GDM1 (cell line): ENCODE results near the gene LMF2.
"Not testable (repeated sequence)": the region's sequence is repeated elsewhere in the genome, so short reads cannot be mapped to it uniquely, and the experiment has no call there.

Experiments used
- DNase-seq: peaks from one replicate; lab custom pipeline; 2025; lab: John Stamatoyannopoulos, UW

LMF2 gene

DNA sequence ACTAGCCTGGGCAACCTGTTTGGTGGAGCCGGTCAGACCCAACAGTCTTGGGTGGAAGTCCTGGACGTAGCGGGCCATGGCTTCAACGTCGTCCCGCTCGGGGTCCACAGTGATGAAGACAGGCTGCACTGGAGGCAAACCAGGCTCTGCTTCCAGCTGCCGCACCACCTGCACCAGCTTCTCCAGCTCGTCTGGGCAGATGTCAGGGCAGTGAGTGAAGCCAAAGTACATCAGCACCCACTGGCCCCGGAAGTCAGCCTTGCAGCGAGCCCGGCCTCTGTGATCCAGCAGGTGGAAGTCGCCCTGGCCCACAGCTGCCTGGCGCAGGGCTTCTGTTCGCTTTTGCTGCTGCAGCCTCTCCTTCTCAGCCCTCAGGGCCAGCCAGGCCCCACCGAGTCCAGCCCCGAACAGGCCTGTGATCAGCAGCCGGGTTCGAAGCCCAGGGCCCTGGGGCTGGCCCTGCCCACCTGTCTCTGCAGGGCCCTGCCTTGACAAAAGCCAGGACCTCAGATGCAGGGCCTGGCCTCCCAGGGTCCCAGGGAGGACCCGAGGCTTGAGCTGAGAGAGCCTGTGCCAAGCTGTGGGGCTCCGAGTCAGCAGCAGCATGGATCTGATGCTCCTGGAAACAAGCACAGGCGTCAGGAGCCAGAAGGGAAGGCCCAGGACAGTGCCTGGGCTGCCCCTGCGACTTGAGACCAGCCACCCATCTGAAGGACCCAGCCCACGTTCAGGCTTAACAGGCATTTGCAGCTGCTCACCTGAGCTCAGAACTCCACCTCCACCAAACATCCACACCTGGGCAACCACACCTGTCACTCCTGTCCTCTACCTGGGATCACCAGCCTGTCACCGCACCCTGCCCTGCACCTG, 16.5 kb upstream of the LMF2 start:
- DNase-seq, result no peak

DNA sequence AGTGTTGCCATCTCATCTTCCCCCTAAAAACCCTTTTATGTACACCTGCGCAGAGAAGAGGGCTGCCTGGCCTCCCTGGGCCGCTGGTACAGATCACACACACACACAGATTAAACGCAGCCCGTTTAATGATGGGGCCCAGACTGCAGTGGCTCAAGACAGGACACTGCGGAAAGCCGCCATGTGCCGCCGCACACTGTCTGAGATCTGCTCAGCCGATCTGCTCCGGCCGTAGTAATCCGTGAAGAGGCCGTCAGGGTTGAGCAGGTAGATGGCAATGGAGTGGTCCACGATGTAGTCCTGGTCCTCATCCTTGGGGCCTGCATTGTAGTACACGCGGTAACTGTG, 15.9 kb upstream of the LMF2 start:
- DNase-seq, result no peak

- no peak for DNase-seq
Observed at GRCh38 chr22:50522806-50523438, 15.4 kb upstream of the LMF2 start.

DNA sequence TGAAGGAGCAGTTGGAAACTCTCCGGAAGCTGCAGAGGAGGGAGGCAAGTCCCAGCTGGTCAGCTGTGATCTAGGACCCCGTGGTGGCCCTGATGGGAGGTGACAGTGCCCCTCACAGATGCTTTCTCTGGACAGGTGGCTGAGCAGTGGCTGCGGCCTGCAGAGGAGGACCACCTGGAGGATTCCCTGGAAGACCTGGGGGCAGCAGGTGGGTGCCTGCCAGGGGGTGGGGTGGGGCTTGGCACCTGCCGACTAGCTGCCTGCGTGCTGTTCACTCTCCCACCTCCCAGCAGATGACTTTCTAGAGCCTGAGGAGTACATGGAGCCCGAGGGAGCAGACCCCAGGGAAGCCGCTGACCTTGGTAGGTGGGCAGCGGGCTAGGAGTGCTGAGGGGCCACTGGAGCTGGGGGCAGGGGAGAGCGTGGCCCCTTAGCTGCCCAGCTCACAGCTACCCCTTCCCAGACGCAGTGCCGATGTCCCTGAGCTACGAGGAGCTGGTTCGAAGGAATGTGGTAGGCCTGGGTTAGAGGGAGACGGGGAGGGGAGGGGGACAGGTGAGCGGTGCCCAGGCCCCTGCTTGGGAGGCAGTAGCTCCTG, 14.8 kb upstream of the LMF2 start:
- DNase-seq, result no peak

GRCh38 chr22:50521710-50522109, 14.2 kb upstream of the LMF2 start:
- DNase-seq, result no peak

DNA sequence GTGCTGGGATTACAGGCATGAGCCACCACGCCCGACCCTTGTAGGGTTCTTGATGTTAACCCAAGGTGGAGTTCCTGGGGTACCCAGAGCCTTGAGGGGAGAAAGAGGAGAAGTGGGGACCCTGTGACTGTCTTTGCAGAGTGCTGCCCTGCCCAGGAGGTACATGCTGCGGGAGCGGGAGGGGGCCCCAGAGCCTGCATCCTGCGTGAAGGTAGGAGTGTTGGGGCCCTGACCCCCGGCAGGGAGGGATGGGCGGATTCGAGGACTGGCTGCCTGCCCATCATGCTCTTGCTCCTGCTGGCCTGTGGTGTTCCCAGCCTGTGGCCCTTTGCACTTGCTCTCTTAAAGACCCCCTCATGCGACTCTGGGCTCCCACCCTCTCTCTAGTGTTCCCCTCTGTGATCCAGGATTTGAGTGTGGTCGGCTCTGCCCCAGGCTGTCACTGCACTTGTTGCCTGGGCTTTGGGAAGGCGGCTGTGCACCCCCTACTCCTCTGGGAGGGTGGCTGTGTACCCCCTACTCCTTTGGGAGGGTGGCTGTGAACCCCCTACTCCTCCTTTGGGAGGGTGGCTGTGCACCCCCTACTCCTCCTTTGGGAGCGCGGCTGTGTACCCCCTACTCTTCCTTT, 13.4 kb upstream of the LMF2 start:
- DNase-seq, result no peak

GRCh38 chr22:50520184-50520583, 12.7 kb upstream of the LMF2 start:
- not testable (repeated sequence) for DNase-seq

DNA sequence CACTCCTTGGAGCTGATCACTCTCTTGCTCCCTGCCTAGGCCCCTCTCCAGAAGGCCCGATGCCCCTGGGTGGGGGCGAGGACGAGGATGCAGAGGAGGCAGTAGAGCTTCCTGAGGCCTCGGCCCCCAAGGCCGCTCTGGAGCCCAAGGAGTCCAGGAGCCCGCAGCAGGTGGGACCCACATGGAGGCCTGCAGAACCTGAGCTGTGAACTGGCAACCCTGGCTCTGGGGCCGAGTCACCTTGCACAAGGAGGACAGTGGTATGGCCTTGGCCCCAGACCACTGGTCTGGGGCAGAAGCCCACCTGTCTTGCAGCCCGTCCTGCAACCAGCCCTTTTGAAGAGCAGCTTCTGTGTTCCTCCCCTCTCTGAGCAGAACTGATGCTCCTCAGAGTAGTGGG, 11.6 kb upstream of the LMF2 start:
- DNase-seq, result no peak

- DNase-seq, result no peak
Observed at GRCh38 chr22:50518606-50519005, 11.1 kb upstream of the LMF2 start.

DNA sequence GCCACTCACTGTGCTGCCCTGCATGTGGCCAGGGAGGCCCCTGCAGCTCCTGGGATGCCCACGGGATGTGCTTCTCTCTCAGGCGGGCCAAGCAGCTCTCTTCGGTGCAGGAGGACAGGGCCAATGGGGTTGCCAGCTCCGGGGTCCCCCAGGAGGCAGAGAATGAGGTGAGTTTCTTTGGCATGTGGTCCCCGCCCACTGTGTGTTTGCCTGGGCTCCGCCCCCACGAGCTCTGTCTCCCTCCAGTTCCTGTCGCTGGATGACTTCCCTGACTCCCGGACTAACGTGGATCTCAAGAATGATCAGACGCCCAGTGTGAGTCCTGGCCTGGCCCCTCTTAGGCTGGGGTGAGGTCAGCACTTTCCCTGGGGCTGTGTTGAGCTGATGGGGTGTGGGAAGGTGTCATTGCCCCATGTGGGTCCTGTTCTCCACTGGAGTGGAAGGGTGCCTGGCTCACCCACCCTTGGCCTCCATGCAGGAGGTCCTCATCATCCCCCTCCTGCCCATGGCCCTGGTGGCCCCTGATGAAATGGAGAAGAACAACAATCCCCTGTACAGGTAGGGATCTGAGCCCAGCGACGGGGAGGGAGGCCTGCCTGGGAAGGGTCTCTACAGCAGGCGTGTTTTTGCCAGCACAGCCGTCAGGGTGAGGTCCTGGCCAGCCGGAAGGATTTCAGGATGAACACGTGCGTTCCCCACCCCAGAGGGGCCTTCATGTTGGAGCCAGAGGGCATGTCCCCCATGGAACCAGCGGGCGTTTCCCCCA, 10.2 kb upstream of the LMF2 start:
- no peak for DNase-seq

DNA sequence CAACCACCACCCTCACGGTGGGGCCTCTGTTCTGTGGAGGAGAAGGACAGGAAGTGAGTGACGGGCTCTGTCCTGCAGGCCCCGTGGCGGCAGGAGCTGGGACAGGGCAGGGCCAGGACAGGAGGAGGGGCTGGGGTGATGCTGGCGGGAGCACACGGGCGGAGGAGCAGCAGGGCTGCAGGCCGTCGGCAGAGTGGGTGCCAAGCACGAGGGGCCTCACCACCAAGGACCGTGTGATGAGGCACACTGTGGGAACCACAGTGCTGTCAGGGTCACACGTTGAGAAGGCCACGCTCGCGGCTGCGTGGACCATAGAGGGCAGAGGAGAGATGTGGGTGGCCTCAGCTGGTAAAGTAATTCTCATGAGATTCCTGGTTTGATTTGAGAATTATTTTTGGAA, 9.4 kb upstream of the LMF2 start:
- DNase-seq, result no peak

- DNase-seq, result no peak
Observed at GRCh38 chr22:50516068-50516467, 8.6 kb upstream of the LMF2 start.

DNA sequence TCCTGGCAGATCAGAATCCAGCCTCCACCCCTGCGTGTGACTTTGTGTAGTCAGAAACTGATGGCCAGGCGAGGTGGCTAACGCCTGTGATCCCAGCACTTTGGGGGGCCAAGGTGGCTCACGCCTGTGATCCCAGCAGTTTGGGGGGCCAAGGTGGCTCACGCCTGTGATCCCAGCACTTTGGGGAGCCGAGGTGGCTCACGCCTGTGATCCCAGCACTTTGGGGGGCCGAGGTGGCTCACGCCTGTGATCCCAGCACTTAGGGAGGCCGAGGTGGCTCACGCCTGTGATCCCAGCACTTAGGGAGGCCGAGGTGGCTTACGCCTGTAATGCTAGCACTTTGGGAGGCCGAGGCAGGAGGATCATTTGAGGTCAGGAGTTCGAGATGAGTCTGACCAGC, 5.7 kb upstream of the LMF2 start:
- DNase-seq, result no peak

DNA sequence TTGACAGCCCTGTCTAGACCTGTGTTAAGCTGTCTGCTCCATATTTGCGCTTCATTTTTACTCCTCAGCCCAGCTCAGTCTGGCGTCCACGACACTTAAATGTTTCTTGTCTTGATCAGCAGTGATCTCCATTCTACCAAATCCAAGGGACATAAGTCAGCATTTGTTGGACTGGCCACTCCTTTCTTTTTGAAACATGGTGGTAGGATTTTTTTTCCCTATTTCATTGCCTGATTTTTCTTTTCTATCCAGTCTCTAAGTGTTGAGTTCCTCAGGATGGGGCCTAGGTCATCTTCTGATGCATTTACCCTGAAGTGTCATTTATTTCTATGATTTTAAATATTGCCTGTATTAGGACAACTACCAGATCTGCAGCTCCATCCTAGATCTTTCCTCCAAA, 1.4 kb upstream of the LMF2 start:
- no peak for DNase-seq

DNA sequence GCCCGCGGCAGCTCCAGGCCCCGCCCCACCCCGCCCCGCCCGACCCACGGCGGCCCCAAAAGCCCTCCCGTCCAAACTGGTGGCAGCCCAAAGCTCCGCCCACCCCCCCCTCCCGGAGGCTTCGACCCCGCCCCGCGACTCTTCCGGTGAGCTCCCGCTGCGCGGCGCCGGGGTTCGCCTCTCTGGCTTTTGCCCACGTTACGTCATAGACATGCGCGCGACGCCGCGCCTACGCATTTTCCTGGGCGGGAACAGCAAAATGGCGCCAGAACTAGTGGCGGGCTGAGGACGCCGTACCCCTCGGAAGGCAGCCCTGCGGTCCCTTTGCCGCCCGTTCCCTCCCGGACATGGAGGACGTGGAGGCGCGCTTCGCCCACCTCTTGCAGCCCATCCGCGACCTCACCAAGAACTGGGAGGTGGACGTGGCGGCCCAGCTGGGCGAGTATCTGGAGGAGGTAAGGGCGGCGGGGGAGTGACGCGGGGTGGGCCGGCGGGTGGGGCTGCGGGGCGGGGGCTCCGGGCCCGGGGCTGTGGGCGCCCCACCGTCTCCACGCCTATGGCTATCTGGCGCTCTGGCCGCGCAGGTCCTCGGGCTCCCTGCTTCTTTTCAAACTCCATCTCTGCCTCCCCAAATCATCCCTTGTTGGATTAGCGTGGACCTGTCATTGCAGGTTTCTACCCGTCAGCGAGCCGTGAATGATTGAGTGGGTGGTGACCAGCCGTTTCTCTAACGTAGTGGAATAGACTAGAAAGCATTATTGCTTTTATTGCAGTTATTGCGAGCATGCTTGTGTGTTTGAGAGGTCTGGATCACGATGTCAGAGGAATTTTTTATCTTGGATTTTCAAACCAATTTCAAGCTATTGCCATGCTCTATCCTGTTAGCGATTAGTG, 736 bp upstream of the LMF2 start, which contains the start of gene NCAPH2:
Gene NCAPH2 (plus strand): TSS at position 234 of the 894 bp plus-strand sequence. CDS start 114 bp downstream, at position 348.
- DNase-seq, result peak; percentile 94

DNA sequence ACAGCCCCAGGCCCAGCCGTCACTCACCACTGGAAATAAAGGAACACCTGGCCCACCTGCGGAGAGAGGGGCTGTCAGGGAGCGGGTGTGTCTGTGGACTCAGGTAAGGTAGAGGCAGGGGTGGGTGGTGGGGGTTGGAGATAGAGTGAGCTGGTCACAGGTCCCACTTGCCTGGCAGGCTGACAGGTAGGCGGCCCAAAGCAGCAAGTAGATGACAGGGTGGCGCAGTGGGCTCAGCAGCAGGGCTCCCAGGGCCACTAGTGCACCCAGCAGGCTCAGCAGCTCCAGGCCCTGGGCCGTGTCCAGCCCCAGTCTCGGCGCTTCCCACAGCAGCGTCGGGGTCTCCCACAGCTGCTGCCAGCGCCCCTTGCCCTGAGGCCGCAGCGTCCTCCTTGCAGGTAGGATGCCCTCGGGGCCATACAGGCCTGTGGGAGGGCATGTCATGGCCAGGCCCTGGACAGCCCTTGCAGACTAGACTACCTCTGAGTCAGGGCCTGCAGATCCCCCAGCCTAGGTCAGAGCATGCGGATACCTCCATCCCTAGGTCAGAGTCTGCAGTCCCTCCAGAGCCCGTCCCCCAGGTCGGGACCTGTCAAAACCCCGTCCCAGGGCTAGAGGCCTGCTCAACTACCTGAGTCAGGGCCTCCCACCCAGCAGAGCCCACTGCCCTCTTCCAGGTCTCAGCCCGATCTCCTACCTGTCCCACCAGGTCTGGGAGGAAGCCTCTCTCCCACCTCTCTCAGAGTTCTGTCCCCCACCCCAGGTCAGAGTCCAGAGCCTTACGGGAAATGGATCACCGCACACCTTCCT, 686 bp downstream of the LMF2 start:
- DNase-seq, result no peak

GRCh38 chr22:50505776-50506610, 1.5 kb downstream of the LMF2 start:
- no peak for DNase-seq

- no peak for DNase-seq
Observed at GRCh38 chr22:50505276-50505775, 2.2 kb downstream of the LMF2 start.
